Measurements from ENCODE around the gene CCNQ. TPM values are rescaled to one million over a fixed set of nuclear protein-coding genes. Genes with fewer than 3 reads are reported as not detected.

The CCNQ gene
- total RNA-seq, 1 donor from 2014 or later = 15.3 TPM

DNA sequence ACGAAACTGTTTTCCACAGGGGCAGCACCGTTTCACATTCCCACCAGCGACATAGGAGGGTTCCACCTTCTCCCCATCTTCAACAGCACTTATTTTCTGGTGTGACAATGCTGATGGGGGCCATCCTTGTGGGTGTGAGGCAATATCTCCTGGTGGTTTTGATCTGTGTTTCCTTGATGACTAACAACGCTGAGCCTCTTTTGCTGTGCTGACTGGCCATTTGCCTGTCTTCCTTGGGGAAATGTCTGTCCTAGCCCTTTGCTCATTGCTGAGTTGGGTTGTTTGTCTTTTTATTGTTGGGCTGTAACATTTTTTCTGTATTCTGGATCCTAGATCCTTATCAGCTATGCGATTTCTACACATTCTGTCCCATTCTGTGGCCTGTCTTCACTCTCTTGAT lies 47.8 kb downstream of the CCNQ start:
- TF ChIP-seq, protein P1, sequence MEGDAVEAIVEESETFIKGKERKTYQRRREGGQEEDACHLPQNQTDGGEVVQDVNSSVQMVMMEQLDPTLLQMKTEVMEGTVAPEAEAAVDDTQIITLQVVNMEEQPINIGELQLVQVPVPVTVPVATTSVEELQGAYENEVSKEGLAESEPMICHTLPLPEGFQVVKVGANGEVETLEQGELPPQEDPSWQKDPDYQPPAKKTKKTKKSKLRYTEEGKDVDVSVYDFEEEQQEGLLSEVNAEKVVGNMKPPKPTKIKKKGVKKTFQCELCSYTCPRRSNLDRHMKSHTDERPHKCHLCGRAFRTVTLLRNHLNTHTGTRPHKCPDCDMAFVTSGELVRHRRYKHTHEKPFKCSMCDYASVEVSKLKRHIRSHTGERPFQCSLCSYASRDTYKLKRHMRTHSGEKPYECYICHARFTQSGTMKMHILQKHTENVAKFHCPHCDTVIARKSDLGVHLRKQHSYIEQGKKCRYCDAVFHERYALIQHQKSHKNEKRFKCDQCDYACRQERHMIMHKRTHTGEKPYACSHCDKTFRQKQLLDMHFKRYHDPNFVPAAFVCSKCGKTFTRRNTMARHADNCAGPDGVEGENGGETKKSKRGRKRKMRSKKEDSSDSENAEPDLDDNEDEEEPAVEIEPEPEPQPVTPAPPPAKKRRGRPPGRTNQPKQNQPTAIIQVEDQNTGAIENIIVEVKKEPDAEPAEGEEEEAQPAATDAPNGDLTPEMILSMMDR (IDR thresholded peaks at IDR 0.05; ENCODE audit: unreplicated experiment) = no peak
- Mint-ChIP-seq H3K36me3 (ENCODE audit: low read depth, unreplicated experiment) (no peaks in the 10 kb centered on the region), H3K27me3 (ENCODE audit: unreplicated experiment) (peaks cover 13% of the 10 kb centered on the region), H3K4me1 (ENCODE audit: unreplicated experiment) (peaks cover 14% of the 10 kb centered on the region), H3K4me3 (ENCODE audit: unreplicated experiment) (no peak overlapping the region), H3K27ac (ENCODE audit: unreplicated experiment) (no peak overlapping the region), H3K9me3 (ENCODE audit: unreplicated experiment) (no peaks in the 10 kb centered on the region)
- no peak for DNase-seq (ENCODE audit: low spot score)

DNA sequence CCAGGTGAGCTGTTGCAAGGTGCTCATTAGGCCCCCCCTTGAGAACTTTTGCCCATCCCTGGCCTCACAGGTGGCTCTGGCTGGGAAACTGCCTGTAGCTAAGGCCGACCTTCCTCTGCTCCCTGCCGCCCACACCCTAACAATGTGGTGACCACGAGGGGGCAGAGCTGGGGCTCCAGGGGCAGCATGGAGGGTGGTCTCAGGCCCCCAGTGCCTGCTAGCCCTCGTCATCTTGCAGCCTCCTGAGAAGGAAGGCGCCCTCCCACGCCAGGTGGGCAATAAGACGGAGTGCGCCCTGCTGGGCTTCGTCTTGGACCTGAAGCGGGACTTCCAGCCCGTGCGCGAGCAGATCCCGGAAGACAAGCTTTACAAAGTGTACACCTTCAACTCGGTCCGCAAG lies 49.1 kb downstream of the CCNQ start:
- H3K4me1 Mint-ChIP-seq (ENCODE audit: unreplicated experiment) = peaks cover 14% of the 10 kb centered on the region
- H3K27me3 Mint-ChIP-seq (ENCODE audit: unreplicated experiment) = peaks cover 7% of the 10 kb centered on the region
- H3K27ac Mint-ChIP-seq (ENCODE audit: unreplicated experiment) = no peak overlapping the region
- no peaks in the 10 kb centered on the region for H3K9me3 Mint-ChIP-seq (ENCODE audit: unreplicated experiment)
- H3K36me3 Mint-ChIP-seq (ENCODE audit: low read depth, unreplicated experiment) = no peaks in the 10 kb centered on the region
- H3K4me3 Mint-ChIP-seq (ENCODE audit: unreplicated experiment) = no peak overlapping the region
- DNase-seq (ENCODE audit: low spot score) = no peak
- TF ChIP-seq, protein P1 (IDR thresholded peaks at IDR 0.05; ENCODE audit: unreplicated experiment) = no peak

DNA sequence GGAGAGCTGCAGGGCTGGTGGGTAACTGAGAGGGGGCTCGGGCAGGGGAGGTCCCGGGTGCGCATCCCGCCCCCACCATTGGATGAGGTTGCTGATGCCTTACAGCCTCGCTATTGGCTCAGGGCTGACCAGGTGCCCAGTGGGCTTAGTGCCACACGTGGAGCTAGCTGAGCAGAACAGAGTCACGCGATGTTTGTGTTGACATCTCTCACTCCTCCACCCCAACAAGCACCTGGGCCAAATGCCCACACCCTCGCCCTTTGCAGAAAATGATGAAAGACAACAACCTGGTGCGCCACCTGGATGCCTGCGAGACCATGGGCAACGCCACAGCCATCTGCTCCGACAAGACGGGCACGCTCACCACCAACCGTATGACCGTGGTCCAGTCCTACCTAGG lies 49.7 kb downstream of the CCNQ start:
- H3K4me3 Mint-ChIP-seq (ENCODE audit: unreplicated experiment) = no peak overlapping the region
- H3K27ac Mint-ChIP-seq (ENCODE audit: unreplicated experiment) = no peak overlapping the region
- DNase-seq (ENCODE audit: low spot score) = no peak
- TF ChIP-seq, protein P1 (IDR thresholded peaks at IDR 0.05; ENCODE audit: unreplicated experiment) = no peak
- H3K36me3 Mint-ChIP-seq (ENCODE audit: low read depth, unreplicated experiment) = no peaks in the 10 kb centered on the region
- H3K4me1 Mint-ChIP-seq (ENCODE audit: unreplicated experiment) = peaks cover 14% of the 10 kb centered on the region
- H3K27me3 Mint-ChIP-seq (ENCODE audit: unreplicated experiment) = peaks cover 7% of the 10 kb centered on the region
- no peaks in the 10 kb centered on the region for H3K9me3 Mint-ChIP-seq (ENCODE audit: unreplicated experiment)

DNA sequence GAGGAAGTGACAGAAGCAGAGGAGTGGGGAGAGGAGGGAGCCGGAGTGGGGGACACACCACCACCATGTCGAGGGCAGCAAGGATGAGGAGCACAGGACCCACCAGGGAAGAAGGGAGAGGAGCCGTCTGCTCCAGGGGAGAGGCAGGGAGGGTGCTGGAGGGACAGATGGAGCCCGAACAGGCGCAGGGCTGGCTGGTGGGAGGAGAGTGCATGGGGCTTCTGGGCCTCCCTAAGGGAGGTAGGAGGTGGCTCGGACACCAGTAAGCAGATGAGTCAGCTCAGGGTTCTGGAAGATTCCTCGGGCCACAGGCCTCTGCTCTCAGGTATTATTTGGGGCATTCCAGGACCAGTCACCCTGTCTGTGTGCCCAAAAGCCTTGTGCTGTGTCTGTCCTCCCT lies 51.7 kb downstream of the CCNQ start:
- Mint-ChIP-seq H3K4me3 (ENCODE audit: unreplicated experiment) (no peak overlapping the region), H3K4me1 (ENCODE audit: unreplicated experiment) (peaks cover 14% of the 10 kb centered on the region), H3K9me3 (ENCODE audit: unreplicated experiment) (no peaks in the 10 kb centered on the region), H3K27ac (ENCODE audit: unreplicated experiment) (no peak overlapping the region), H3K36me3 (ENCODE audit: low read depth, unreplicated experiment) (no peaks in the 10 kb centered on the region), H3K27me3 (ENCODE audit: unreplicated experiment) (peaks cover 2% of the 10 kb centered on the region)
- TF ChIP-seq, protein P1 (IDR thresholded peaks at IDR 0.05; ENCODE audit: unreplicated experiment) = no peak
- no peak for DNase-seq (ENCODE audit: low spot score)

DNA sequence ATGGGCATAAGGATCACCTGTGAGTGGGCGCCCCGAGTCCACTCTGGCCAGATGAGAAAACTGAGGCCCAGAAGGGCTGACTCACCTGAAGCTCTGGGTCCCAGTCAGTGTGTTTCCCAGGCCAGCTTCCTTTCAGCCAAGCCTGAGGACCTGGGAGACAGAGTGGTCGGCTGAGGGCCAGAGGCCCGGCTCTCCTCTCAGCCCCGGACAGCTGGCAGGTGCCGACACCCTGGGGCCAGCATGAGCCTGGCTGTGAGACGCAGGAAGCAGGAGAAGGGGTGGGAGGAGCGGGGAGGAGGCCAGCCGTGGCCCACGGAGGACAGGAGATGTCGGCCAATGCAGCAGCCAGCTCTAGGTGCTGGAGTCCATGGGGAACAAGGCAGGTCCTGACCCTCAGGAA lies 52.6 kb downstream of the CCNQ start:
- Mint-ChIP-seq H3K9me3 (ENCODE audit: unreplicated experiment) (no peaks in the 10 kb centered on the region), H3K4me3 (ENCODE audit: unreplicated experiment) (no peak overlapping the region), H3K4me1 (ENCODE audit: unreplicated experiment) (peaks cover 12% of the 10 kb centered on the region), H3K36me3 (ENCODE audit: low read depth, unreplicated experiment) (no peaks in the 10 kb centered on the region), H3K27ac (ENCODE audit: unreplicated experiment) (no peak overlapping the region), H3K27me3 (ENCODE audit: unreplicated experiment) (no peaks in the 10 kb centered on the region)
- DNase-seq (ENCODE audit: low spot score) = no peak
- TF ChIP-seq, protein P1 (IDR thresholded peaks at IDR 0.05; ENCODE audit: unreplicated experiment) = no peak
